HS-5 (cell line): ENCODE results near the gene CCDC78.
A peak's percentile ranks its signal among the peaks of the same experiment; 100 is the strongest.
"Not testable (repeated sequence)": the region's sequence is repeated elsewhere in the genome, so short reads cannot be mapped to it uniquely, and the experiment has no call there.

ENCODE experiments used
- DNase-seq: peaks from one replicate; pipeline ENCODE4 v3.0.0-alpha.2; 2012; ENCODE audit warnings: low read depth

The CCDC78 gene

DNA sequence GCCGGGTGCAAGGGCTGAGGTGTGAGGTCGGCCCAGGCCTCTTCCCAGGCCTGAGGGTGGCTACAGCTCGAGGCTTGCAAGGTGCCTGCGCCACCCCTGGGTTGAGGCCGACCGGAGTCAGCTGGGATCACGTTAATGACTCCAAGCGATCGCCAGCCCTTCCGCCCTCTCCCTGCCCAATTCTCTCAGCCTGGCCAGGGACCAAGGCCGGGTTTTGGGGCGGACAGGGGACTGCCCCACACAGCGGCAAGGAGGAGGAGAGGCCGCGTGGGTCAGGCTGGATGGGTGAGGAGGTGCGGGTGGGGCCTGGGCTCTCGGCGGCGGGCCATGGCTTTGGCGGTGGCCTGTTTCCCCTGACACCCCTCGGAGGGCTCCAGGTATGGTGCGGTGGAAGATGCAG is 32.9 kb downstream of the CCDC78 start:
- no peak for DNase-seq

DNA sequence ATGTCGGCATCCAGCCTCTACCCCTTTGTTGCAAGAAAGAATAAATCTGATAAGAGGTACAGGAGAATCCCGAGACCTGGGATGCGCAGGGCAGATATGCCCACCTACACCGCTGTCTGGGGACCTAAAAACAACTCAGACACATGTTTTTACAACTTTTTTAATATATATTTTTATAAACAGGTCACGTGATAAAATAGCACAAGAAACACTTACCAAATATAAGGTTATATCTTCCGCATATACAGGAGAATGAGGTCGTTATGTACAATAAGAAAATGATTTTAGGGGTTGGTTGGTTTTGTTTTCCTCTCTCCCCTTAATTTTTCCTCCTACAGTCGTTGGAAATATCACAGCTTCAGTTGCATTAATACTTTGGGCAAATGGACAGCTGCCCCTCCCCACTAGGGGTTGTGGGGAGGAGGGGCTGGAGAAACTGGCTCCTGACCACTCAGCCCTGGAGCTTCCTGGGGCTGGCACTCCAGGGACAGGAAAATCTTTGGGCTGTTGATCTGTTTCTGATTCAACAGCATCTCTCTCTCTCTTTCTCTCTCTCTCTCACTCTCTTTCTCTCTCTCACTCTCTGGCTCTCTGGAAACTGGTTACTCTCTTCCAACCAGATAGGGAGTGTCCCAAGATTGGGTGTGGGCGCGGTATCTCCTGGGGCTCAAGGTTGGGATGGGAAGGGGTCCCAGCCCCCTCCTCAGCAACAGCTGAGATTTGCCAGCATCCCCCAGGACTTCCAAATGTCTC is 33.7 kb downstream of the CCDC78 start:
- DNase-seq = no peak

DNA sequence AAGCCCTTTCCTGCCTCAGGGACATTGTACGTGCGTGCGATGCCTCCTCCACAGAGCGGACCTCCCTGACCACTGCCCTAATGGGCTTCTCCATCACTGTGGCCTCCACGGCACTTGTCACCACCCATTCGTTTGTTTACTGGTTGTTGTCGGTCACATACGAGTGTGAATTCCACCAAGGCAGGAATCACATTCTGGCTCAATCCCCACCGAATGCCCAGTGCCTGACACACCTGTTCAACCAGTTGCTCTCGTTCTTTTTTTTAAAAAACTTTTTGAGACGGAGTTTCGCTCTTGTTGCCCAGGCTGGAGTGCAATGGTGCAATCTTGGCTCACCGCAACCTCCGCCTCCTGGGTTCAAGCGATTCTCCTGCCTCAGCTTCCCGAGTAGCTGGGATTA is 35.0 kb downstream of the CCDC78 start:
- DNase-seq = not testable (repeated sequence)

DNA sequence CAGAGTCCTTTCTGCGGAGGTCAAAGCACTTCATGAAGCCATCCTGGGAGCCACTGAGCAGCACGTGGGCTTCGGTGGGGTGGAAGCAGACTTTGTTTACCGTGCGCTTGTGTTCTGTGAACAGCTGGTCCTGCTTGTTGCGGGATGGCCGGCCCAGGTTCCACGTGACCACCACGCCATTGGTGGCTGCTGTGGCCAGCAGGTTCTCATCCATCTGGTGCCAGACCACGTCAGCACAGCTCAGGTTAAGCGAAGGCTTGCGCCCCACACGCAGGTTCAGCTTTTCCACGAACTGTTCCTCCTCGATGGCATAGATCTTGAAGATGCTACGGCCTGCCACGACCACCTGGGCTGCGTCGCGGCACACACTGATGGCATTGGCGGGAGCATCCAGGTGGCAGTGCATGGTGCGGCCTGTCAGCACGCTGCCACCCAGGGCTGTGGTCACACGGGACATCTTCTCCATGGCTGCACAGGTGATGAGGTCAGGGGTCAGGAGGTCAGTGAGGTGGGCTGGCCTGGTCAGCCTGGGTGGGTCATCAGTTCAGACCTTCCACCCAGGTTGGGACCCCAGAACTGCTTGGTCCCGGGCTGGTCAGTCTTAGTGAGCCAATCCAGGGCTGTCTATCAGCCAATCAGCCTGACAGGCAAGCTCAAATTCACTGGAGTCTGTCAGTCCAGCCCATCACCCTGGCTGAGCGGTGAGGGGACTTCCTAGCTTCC is 36.9 kb downstream of the CCDC78 start:
- DNase-seq = no peak

DNA sequence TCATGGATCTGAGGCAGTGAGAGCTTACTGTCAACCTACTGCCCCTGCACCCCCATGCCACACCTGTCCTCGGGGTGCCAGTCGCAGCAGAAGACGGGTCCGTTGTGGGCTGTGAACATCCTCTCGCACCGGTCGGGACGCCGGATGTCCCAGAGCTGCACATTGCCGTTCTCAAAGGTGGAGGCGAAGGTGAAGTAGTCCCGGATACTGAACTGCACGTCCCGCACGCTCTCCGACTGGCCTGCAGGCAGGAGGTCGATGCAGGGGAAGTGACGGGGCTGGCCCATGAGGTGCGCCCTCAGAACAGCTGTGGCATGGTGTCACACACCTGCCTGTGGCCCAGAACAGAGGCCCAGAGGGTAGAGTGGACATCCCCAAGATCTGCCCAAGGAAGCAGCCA is 38.7 kb downstream of the CCDC78 start:
- no peak for DNase-seq

DNA sequence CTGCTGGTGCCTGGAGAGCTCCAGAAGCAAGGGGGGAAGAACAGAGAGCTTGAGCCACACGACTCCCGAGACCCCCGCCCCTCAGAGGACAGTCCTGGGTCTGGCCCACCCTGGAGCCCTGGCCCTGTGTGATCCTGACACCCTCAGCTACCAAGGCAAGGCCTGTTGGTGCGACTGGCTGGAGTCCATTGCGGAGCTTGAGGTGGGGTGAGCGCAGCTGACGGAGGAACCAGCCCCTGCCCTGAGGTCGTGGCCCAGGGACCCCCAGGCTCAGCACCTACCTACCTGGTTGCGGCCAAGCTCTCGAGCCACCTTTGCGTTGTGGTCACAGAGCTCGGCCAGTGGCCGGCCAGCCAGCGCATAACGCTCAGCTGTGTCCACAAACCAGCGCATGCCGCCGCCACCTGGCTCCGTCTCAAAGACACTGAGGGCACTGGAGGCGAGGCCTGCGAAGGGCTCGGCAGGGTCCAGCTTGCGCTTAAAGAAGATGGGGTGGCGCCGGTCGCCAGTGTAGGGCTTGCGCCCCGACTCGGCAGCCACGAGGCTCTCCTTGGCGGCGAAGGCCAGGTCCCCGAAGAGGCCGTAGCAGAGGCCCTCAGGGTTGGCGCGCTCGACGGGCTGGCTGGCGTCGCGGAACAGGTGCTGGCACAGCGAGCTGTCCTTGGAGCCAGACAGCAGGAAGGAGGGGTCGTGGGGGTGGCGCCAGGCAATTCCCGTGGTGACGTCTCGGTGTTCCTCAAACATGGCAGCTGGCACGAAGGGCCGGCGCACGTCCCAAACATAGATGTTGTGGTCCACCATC is 39.6 kb downstream of the CCDC78 start:
- DNase-seq = no peak

DNA sequence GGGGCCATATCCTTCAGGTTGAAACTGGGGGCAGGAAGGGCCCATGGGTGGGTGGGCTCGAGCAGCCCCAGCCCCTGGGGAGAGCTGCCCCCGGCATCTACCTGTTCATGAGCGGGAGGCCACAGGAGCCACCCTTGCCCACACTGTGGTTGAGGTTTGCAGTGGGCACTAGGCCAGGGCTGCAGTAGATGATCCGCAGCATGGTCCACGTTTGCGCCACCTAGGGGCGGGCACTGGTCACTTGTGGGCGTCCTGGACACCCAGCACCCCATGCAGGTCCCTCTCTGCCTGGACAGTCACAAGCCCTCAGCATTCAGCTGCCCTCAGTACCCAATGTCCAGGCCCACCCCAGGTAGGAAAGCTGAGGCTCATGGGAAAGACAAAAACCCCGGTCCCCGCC is 40.3 kb downstream of the CCDC78 start:
- DNase-seq = no peak

DNA sequence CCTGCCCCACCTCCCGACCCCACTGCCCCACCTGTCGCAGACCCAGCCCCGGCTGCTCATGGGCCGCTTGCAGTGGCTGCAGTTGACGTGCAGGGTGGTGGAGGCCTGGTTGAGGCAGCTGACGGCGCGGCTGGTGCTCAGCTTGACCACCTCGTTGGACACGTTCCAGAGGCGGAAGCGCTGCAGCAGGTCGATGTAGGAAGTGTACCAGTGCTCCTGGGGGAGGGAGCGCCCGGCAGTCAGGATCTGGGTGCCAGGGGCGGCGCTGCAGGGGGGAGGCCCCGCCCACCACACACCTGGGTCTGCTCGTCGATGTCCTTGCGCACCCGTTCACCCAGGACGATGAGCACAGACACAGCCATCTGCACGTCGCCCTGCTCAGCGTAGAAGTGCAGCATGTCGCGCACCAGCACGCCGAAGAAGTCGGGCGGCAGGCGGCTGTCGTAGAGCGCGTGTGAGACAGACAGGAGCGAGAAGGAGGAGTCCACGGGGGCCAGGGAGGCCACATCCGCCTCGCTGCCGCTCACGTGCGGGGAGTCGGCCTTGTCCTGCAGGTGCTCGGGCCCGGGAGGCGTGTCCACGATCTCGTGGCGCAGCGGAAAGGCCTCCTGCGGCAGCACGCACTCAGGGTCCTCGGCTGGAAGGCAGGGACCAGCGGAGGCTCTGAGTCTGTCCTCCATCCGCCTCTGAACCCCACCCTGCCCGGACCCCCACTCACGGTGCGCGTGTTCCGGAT is 41.1 kb downstream of the CCDC78 start:
- DNase-seq = no peak

DNA sequence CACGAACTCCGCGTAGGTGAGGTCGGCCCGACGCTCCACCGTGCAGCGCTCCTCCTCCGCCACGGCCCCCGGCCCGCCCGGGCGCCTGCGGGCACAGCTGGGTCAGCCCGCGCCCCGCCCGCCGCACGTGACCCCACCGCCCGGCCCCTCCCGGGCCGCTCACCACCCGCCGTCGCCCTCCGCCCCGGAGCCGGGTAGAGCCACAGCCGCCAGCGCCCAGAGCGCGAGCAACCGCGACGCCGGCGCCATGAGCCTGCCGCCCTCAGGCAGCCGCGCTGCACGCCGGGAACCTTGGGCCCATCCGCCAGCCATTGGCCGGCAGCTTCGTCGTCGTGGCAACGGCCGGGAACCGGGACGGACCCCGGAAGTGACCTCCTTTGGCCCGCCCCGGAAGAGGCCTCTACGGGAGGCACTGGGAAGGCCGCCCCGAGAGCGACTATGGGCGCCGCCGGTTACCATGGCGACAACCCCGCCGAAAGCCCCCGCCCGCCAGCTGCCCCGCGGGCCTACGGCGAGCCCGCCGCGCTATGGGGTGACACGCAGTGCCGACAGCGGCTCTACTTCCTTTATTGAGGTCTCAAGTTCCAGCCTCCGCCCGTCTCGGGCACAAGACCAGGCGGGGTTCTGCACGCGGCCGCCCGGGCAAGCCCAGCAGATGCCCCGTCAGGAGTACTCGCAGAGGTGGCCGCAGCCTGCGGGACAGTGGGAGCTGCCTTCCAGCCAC is 42.0 kb downstream of the CCDC78 start, which contains the start of gene JMJD8:
TSS of gene JMJD8 (minus strand) at position 264 of the 724 bp plus-strand sequence. CDS start at position 249, 15 bp downstream.
- DNase-seq = peak; percentile 49

DNA sequence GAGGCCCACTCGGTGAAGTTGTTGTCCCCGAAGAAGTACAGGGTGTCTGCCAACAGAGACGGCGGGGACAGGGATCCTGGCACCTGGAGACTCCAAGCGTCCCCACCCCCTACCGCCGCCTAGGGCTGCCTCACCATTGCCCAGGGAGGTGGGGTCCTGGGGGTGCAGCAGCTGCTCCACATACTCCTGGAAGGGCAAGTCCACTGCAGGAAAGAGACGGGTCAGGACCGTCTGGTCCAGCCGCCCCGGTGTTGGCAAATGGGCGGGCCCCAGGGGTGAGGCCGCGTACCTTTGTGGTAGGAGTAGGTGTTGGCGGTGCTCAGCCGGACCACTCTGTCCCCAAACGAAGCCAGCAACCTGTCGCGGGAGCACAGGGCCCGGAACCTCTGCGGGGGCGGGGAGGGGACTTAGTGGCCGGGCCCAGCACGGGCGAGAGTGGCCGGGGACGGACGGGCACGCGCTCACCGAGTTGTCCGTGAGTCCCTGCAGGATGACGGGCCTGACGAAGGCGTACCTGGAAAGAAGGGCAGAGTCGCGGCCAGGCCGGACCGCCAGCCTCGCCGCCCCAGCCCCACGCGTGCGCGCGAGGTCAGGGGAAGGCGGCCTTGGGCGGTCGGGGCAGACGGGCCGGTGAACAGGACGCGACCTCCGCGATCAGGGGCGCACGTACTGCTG is 42.7 kb downstream of the CCDC78 start:
- DNase-seq = no peak

DNA sequence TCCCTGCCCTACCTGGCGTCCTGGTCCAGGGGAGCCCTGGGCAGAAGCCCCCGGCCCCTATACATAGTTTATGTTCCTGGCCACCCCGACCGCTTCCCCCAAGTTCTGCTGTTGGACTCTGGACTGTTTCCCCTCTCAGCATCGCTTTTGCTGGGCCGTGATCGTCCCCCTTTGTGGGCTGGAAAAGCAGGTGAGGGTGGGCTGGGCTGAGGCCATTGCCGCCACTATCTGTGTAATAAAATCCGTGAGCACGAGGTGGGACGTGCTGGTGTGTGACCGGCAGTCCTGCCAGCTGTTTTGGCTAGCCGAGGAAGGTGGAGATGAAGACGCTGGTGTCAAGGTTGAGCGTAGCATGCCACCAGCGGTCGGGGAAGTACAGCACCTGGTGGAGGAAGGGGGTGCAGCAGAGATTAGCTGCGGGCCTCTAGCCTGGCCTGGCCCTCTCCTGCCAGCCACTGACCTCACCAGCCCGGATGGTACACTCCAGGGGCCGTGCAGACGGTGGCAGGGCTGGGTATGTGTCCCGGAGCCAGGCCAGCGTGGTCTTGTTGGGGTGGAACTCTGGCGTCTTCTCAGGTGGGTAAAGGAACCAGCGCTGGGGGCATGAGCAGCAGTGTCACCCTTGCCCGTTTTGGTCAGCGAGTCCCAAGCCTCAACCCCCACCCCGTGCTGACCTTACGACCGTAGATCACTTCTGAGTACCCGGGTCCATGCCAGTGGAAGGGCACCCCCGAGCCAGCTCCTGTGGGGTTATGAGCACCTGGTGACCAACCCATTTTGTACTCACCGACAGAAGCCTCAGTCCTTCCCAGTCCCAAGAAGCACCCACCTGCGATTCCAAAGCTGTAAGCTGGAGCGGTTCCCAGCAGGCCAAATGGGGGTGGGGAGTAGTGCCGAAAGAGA is 43.5 kb downstream of the CCDC78 start:
- DNase-seq = no peak

DNA sequence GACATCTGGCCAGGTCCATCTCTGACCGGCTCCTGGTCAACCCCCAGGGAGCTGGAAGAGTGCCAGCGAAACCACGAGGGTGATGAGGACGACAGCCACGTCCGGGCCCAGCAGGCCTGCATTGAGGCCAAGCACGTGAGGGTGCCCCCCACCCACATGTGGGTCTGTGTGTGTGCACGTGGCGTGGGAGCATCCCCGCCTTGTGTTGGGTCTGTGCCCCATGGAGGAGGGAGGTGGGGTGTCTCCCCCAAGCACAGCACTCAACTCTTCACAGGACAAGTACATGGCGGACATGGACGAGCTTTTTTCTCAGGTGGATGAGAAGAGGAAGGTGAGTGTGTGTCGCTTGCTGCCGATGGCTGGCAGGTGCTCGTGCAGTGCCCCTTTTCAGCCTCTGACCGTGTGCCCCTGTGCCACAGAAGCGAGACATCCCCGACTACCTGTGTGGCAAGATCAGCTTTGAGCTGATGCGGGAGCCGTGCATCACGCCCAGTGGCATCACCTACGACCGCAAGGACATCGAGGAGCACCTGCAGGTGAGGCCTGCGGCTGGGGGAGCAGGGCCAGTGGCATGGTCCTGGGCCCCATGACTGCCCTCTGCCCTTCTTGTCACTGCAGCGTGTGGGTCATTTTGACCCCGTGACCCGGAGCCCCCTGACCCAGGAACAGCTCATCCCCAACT is 44.4 kb downstream of the CCDC78 start:
- no peak for DNase-seq

DNA sequence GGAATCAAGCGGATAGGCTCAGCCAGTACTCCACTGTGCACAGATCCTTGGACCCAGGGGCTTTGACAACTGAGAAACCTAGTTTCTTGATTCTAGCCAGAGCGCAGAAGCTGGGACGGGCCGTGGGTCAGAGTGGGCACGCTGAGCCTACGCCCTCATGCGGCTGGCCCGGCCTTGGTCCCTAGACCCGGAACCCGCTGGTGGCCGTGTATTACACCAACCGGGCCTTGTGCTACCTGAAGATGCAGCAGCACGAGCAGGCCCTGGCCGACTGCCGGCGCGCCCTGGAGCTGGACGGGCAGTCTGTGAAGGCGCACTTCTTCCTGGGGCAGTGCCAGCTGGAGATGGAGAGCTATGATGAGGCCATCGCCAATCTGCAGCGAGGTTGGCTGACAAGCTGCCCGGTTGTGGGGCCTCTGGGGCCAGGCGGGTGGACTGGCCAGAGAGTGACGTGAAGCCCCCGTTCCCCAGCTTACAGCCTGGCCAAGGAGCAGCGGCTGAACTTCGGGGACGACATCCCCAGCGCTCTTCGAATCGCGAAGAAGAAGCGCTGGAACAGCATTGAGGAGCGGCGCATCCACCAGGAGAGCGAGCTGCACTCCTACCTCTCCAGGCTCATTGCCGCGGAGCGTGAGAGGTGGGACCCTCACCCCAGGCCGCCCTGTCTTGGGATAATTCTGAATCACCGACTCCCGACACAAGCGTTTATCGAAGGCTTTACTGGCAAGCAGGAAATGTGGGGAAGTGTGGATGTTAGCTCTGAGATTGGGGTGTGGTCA is 45.1 kb downstream of the CCDC78 start:
- no peak for DNase-seq

DNA sequence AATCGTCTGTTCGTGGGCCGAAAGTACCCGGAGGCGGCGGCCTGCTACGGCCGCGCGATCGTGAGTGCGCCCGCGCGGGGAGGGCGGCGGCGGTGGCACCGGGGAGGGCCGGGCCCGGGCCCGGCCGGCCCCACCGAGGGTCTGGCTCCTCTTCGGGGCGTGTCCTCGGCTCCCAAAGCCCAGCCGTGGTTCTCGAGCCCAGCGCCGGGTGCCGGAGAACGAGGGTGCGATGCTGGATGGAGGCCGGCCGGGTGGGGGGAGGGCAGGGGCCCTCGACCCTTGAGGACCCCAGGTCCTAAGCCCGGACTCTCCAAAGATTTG is 45.7 kb downstream of the CCDC78 start:
- no peak for DNase-seq

DNA sequence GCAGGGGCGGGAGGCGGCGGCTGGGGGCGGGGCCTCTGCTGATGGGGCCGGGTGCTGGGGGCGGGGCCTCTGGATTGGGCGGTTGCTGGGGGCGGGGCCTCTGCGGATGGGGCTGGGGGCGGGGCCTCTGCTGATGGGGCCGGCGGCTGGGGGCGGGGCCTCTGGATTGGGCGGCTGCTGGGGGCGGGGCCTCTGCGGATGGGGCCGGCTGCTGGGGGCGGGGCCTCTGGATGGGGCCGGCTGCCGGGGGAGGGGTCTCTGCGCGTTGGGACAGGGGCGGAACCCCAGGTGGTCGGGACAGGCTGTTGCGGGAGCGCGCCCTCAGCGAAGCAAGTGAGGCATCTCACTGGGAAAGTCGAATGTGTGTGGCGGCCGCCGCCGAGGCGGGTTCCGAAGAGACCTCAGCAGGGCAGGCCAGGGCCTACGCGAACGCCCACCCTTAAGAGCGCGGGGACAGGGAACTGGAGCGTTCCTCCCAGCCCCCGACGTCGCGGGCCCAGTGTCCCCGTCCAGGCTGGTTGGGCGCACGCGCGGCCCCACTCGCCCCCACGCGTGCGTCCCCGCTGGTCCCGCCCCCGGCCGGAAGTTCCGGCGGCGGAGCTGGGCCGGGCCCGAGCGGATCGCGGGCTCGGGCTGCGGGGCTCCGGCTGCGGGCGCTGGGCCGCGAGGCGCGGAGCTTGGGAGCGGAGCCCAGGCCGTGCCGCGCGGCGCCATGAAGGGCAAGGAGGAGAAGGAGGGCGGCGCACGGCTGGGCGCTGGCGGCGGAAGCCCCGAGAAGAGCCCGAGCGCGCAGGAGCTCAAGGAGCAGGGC is 46.2 kb downstream of the CCDC78 start, which contains the start of gene STUB1:
TSS of gene STUB1 (plus strand) at position 597 of the 811 bp plus-strand sequence. CDS start at position 713, 116 bp downstream.
- DNase-seq = peak; percentile 49

DNA sequence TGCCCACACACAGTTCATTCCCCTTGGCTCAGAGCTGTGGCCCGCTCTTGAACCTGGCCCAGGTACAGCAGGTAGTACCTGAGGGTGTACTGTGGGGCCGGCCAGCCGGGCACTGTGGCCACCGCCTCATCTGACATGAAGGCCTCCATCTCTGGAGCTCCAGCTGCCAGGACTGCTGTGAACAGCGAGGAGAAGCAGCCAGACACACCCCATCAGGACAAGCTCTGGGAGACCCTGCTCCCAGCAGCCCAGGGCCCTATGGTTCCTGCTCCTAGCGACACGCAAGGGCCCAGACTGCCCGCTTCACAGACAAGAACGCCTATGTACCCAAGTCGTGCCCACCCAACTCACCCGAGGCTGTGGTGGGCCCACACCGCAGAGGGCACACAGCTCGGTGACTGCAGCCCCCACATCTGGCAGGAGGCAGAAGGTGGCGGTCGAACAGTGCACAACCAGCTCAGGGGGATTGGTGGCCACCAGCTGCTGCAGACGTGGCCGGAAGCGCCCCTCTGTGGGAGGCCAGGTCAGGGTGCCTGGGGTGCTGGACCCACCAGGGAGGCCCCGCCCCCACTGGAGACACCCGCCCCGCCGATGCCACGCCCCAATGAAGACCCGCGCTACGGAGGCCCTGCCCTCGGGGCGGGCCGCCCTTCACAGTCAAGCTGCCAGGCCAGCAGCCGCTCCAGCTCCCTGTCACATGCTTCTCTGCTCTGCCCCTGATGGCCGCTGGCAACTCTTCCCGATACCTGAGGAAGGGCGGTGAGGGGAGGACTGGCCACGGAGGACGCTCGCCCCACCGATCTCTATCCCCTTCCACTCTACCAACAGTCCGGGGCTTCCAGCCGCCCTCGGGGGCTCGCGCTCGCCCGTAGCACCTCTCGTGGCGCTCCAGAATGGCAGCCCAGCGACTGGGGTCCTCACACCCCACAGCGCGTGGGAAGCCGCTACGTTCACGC is 47.1 kb downstream of the CCDC78 start:
- no peak for DNase-seq
